DND-41 (cell line): ENCODE measurements around the gene RPS23.

ENCODE experiments used
- ATAC-seq: fragments of 200-7000 bp; cut with Tn5 transposase; 3 replicates; pipeline ENCODE4 v1.9.1; 2021; ENCODE audit warnings: low read depth; ENCODE audit not compliant: insufficient read depth
- DNase-seq: peaks from one replicate; pipeline ENCODE4 v3.0.0-alpha.2; 2020
- H2AFZ ChIP-seq: 2 replicates; pipeline ENCODE4 v1.6.0; 2012; ENCODE audit warnings: low read depth, low read length
- H3K27ac ChIP-seq: 2 replicates; pipeline ENCODE4 v1.5.1; 2012; ENCODE audit warnings: low read length, inconsistent platforms
- H3K27me3 ChIP-seq: fragments of 200-600 bp; sonication (generic); 2 replicates; pipeline ENCODE4 v1.6.0; 2012; ENCODE audit warnings: low read length, mild to moderate bottlenecking, inconsistent platforms; ENCODE audit not compliant: insufficient read depth, poor library complexity
- H3K36me3 ChIP-seq: 2 replicates; pipeline ENCODE4 v1.5.1; 2012; ENCODE audit warnings: low read length, inconsistent platforms; ENCODE audit not compliant: insufficient read depth
- H3K4me1 ChIP-seq: 2 replicates; pipeline ENCODE4 v1.5.1; 2012; ENCODE audit warnings: mild to moderate bottlenecking, low read length; ENCODE audit not compliant: insufficient read depth
- H3K4me2 ChIP-seq: 2 replicates; pipeline ENCODE4 v1.6.0; 2012; ENCODE audit warnings: mild to moderate bottlenecking, moderate library complexity, low read length, inconsistent platforms; ENCODE audit not compliant: insufficient read depth
- H3K4me3 ChIP-seq, 2 experiments: fragments of 200-600 bp in 1 of 2; shearing (Covaris generic) in 1 of 2; 2 replicates each; pipeline ENCODE4 v1.5.1; 2012 to 2016; ENCODE audit warnings: inconsistent platforms in 2 of 2, low read length in 2 of 2, mild to moderate bottlenecking in 2 of 2, low read depth in 1 of 2, moderate library complexity in 1 of 2
- H3K79me2 ChIP-seq: 2 replicates; pipeline ENCODE4 v1.6.0; 2012; ENCODE audit warnings: low read length, inconsistent platforms; ENCODE audit not compliant: insufficient read depth
- H3K9ac ChIP-seq: 2 replicates; pipeline ENCODE4 v1.6.0; 2012; ENCODE audit warnings: low read depth, mild to moderate bottlenecking, inconsistent platforms, low read length, moderate library complexity
- H3K9me3 ChIP-seq: 2 replicates; pipeline ENCODE4 v1.5.1; 2012; ENCODE audit warnings: low read length, moderate library complexity, mild to moderate bottlenecking, inconsistent platforms; ENCODE audit not compliant: insufficient read depth, severe bottlenecking
- H4K20me1 ChIP-seq: 2 replicates; pipeline ENCODE4 v1.6.0; 2012; ENCODE audit warnings: low read length; ENCODE audit not compliant: insufficient read depth
- EZH2 ChIP-seq: IDR thresholded peaks from 3 replicates; pipeline ENCODE4 v1.6.1; 2012; ENCODE audit warnings: borderline replicate concordance, low read depth, mild to moderate bottlenecking, moderate library complexity, low read length, inconsistent platforms; ENCODE audit not compliant: severe bottlenecking
- TF ChIP-seq, protein P1 (sequence below): IDR thresholded peaks from 2 replicates; pipeline ENCODE4 v1.5.1; 2012; ENCODE audit warnings: borderline replicate concordance, low read length, moderate library complexity, mild to moderate bottlenecking; ENCODE audit not compliant: poor library complexity, severe bottlenecking; ENCODE audit errors: extremely low read depth

The RPS23 gene

DNA sequence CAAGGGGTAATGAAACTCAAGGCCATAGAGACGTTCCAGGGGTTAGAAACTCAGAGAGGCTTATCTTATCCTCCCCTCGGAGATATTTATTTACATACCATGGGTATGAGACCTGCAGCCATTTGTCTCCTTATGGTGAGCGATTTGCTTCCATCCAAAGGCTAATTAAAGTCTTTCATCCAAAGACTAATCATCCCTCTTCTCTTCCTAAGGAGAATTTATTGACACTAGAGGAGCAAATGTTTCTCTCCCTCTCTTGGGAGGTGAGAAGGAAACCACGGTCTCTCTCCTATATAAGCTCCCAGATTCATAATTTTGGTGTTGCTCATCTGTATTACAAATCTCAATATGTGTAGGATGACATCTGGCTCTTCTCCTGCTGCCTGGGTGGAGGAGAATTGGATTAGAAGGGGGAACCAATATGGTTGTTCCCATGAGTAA lies 31.0 kb upstream of the RPS23 start:
- no peak overlapping the region for H3K4me2 ChIP-seq
- no peak for ATAC-seq
- H3K27ac ChIP-seq, result no peak overlapping the region
- H2AFZ ChIP-seq, result no peak overlapping the region
- H3K9ac ChIP-seq, result no peak overlapping the region
- no peaks in the 10 kb centered on the region for H3K9me3 ChIP-seq
- H3K27me3 ChIP-seq, result no peaks in the 10 kb centered on the region
- no peaks in the 10 kb centered on the region for H4K20me1 ChIP-seq
- H3K36me3 ChIP-seq, result peaks cover 2% of the 10 kb centered on the region; the same call in 1 of the 2 replicates
- H3K79me2 ChIP-seq, result peaks cover 8% of the 10 kb centered on the region; the same call in 1 of the 2 replicates
- peaks cover 40% of the 10 kb centered on the region for H3K4me1 ChIP-seq
- no peak for DNase-seq
- no peak overlapping the region for H3K4me3 ChIP-seq
- TF ChIP-seq EZH2, result no peak
- TF ChIP-seq, protein P1, sequence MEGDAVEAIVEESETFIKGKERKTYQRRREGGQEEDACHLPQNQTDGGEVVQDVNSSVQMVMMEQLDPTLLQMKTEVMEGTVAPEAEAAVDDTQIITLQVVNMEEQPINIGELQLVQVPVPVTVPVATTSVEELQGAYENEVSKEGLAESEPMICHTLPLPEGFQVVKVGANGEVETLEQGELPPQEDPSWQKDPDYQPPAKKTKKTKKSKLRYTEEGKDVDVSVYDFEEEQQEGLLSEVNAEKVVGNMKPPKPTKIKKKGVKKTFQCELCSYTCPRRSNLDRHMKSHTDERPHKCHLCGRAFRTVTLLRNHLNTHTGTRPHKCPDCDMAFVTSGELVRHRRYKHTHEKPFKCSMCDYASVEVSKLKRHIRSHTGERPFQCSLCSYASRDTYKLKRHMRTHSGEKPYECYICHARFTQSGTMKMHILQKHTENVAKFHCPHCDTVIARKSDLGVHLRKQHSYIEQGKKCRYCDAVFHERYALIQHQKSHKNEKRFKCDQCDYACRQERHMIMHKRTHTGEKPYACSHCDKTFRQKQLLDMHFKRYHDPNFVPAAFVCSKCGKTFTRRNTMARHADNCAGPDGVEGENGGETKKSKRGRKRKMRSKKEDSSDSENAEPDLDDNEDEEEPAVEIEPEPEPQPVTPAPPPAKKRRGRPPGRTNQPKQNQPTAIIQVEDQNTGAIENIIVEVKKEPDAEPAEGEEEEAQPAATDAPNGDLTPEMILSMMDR, result no peak

DNA sequence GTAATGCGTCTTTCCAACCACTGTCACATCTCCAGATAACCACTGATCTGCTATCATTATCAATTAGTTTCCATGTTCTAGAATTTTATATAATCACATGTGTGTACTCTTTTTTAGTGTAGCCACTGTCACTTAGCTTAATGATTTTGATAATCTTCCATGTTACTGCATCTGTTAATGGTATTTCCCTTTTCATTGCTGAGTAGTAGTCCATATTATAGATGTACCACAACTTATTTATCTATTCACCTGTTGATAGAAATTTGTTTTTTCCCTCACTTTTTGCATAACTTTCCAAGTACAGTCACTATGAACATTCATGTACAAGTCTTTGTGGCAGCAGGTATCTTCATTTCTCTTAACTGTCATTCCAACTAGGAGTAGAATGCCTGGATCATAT lies 30.3 kb upstream of the RPS23 start:
- Histone ChIP-seq H3K4me2 (no peak overlapping the region), H3K36me3 (peaks cover 2% of the 10 kb centered on the region; the same call in 1 of the 2 replicates), H3K9ac (no peak overlapping the region), H3K9me3 (no peaks in the 10 kb centered on the region), H3K79me2 (0 out of 2 replicates have a peak, but pooled peaks cover 4% of the 10 kb centered on the region), H3K4me3 (no peak overlapping the region), H3K27me3 (no peaks in the 10 kb centered on the region), H4K20me1 (no peaks in the 10 kb centered on the region), H3K4me1 (peaks cover 33% of the 10 kb centered on the region), H3K27ac (no peak overlapping the region), H2AFZ (no peak overlapping the region)
- TF ChIP-seq, protein P1, result no peak
- no peak for TF ChIP-seq EZH2
- DNase-seq (no peak), ATAC-seq (no peak)

DNA sequence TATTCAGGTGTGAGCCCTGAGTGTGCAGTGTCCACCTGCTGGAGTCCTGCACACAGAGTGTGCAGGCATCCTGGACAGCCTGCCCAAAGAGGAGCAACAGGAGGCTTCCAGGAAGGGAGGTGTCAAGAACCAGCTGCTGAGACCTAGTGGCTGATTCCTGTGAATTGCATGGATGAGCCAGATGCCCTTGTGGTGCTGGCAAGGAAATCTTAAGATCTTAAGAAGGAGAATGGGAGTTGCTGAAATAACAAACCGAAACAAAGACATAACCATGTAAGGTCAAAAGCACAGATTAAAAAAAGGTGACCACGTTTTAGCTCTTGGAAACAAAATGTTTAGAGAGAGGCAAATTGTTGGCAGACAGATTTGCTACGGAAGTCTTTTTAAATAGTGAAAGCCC lies 29.3 kb upstream of the RPS23 start:
- Histone ChIP-seq H4K20me1 (no peaks in the 10 kb centered on the region), H3K79me2 (no peaks in the 10 kb centered on the region), H3K4me1 (peaks cover 23% of the 10 kb centered on the region), H3K4me2 (no peak overlapping the region), H3K27me3 (no peaks in the 10 kb centered on the region), H3K9me3 (no peaks in the 10 kb centered on the region), H2AFZ (no peak overlapping the region), H3K27ac (no peak overlapping the region), H3K36me3 (peaks cover 2% of the 10 kb centered on the region; the same call in 1 of the 2 replicates), H3K4me3 (no peak overlapping the region), H3K9ac (no peak overlapping the region)
- no peak for DNase-seq
- TF ChIP-seq EZH2, result no peak
- TF ChIP-seq, protein P1, result no peak
- no peak for ATAC-seq
